GM19099 (cell line): ENCODE measurements around the gene AGRN.

Experiments used
- POLR2A ChIP-seq: IDR thresholded peaks from 3 replicates; pipeline ENCODE4 v1.6.1; 2011; ENCODE audit warnings: low read depth; ENCODE audit not compliant: insufficient read length; ENCODE audit errors: extremely low read depth

AGRN gene

DNA sequence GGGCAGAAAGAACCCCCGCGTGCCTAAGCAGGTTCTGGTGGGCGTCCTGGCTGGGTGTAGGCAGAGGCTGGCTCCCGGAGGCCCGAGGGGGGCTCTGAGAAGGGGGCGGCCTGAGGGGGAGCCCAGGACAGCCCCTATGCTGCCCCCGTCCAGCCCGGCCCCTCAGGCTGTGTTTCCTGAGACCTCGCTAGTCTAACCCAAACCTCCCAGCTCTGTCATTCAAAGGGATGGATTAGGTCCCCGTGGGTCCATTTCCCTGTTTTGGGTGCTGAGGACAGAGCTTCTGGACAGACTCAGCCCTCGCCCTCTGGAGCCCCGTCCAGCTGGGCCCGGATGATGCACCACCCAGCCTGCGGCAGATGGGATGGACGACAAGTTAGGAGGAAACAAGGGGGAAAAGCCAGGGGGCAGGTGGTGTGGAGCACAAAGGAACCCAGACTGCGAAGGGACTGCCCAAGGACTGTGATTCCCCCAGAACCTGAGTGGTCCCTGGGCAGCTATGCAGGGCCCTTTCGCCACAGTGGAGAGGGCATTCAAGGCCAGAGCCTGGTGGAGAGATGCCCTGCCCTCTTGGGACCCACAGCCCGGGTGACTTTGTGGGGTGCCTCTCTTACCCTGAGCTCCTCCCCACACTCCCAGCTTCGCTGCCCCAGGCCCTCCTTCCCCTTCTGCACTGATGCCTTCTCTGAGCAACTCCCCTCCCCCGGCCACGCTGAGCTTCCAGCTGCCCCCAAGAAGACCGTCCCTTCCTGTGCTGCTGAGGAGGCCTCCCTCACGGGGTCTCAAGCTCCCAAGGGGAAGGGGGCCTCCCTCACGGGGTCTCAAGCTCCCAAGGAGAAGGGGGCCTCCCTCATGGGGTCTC lies 22.8 kb upstream of the AGRN start:
- TF ChIP-seq POLR2A = no peak

DNA sequence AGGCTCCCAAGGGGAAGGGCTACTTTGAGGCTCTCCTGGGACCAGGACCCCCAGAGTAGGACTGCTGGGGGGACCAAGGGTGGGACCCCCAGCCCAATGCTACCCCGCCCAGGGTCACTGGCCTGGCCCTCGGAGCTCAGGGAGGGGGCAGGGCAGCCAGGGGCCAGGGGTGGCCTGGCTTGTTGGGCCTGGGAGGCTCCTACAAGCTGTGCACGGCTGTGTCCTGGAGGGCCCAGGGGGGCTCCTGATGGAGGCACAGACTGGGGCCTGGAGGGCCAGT lies 22.3 kb upstream of the AGRN start:
- TF ChIP-seq POLR2A = no peak

DNA sequence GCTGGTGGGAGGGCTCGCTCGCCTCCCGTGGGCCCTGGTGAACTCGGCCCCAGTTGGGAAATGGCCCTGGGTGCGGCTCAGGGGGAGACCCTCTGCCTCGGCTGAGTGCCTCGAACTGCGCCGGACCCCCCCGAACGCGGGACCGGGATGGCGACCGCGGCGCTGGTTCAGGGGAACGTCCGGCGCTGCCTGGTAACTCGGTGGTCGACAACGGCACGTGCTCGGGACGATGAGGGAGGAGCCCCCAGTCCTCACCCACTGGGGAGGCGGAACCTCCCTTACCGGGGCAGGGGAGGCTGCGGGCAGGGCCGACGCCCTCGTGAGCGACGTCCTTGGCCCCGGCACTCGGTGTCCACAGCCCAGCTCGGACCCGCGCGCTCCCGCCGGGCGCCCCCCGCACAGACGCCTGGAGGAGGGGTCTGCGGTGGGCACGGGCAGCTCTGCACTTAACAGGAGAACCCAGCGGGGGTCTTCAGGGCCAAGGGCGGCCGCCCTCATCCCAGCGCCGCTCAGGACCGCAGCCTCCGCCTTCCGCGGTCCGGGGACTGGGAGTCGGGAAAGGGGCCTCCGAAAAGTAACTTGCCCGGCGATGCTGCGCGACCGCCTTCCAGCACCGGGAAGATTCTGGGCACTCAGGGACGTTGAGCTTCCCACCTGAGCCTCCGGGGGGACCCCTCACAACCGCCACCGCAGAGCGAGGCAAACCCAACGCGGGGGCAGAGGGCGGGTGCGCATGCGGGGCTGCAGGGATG lies 21.8 kb upstream of the AGRN start:
- no peak for TF ChIP-seq POLR2A

DNA sequence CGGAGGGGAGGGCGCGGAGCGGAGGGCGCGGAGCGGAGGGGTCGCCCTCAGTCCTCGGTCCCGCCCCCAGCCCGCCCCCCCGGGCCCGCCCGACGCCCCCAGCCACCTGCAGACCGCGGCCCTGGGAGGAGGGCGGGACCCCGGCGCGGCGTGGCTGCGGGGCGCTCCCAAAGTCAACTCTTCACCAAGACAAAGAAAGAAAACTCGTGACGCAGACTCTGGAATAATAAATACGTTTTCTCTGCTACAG lies 21.2 kb upstream of the AGRN start:
- no peak for TF ChIP-seq POLR2A

DNA sequence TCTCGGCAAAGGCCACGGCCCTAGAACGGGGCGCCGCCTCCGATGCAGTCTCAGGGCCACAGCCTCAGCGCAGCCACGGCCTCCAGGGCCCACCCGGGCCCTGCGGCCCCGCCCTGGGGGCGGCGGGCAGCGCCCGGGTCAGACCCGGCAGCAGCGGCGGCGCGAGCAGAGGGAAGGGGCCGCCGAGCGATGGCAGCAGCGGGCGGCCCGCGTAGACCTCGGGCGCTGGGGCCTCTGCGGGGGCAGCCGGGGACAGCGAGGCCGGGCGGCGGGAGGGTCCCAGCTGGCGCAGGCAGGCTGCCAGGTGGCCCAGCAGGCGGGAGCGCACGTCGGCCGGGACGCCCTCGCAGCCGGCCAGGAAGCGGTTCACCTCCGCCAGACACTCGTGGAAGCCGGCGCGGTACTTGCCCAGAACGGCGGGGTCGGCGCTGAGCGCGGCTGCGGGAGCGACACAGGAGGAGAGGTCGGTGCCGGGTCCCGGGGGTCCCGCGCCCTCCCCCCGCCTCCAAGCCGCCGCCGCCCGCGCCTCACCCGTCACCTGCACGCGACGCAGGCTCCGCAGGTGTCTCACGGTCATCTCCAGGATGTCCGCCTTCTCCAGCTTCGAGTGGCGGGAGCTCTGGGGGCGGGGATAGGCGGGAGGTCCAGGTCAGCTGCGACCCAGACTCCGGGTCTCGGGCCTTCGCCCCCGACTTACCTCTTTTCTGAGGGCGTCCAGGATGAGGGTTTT lies 20.8 kb upstream of the AGRN start:
- no peak for TF ChIP-seq POLR2A

DNA sequence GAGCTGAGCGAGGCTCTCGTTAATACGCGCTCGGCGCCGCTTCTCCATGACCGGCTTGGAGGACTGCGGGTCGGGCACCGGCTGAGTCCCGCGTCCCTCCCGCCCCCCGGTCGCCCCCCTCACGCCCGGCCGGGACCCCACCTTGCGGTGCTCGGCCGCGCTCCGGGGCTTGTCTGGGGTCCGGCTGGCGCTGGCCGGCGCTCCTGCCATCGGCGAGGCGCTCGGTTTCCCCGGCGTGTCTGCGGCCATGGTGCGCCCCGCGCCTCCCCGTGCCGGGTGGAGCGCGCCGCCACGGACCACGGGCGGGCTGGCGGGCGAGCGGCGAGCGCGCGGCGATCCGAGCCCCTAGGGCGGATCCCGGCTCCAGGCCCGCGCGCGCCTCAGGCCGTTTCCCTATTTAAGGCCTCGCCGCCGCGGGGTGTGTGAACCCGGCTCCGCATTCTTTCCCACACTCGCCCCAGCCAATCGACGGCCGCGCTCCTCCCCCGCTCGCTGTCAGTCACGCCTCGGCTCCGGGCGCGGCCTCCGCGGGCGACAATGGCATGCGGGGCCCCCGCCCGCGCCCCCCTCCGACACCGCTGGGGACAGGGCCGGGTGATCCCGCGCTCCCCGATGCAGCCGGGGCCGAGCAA lies 20.1 kb upstream of the AGRN start, which contains the start of gene HES4:
Gene HES4 (minus strand): TSS at position 373 of the 632 bp plus-strand sequence. CDS start 124 bp downstream, at position 249.
- peak; percentile 57 for TF ChIP-seq POLR2A

DNA sequence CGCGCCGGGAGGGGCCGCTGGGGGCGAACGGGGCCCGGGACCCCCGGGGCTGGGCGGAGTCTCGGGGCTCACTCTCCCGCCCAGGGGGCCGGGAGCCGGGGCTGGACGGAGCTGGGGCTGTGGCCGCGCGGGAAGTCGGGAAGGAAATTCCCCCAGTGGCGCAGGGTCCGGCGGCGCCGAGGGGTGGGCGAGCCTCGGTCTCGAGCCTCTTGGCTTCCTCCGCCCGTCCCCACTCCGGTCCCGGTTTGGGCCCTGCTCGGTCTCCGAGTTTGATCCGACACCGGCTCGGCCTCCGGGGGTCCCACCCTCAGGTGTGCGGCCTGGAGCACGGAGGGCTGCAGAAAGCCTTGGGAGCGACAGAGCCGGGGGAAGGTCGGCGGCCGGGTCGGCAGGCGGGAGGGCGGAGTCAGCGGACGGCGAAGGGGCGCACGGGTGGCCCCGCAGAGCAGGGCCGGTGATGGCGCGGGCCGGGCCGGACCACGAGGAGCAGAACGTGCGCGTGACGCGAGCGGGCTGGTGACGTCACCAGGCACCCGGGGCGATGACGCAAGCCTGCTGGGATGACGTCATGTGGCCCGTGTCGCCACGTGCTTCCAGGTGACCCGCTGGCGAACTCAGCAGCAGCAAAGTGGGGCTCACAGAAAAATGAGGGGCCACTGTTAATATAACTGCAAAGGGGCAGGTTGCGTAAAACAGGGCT lies 19.4 kb upstream of the AGRN start:
- no peak for TF ChIP-seq POLR2A

DNA sequence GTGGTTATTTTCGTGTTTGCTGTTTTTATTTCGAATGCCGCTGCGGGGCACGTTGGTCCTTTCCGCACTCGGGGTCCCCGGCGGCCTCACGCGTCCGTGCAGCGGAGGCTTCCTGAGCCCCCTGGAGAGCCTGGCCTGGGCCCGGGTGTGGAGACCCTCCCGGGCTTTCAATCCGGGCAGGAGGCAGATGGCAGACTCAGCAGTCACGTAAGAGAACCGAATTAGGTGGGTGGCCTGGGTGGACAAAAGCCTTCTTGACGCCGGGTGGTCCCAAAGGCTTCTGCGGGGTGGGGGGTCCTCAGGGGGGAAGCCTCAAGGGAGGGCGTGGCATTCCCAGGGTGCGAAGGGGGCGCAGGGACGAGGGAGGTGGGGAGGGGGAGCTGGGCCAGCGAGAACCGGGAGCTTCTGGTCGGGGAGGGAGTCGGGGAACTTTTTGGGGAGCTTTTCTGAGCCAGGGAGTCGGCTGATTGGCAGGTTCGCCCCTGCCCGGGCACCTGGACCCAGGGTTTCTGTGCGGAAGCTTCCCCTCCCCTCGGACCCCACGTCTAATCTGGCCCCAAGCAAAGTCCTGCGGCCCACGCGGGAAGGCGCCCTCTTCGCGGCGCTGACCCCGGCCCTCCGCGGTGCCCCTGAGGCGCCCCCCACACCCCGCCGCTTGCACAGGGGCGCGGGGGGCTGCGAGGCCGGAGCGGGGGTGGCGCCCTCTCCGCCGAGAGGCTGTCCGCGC lies 18.7 kb upstream of the AGRN start:
- TF ChIP-seq POLR2A = no peak

DNA sequence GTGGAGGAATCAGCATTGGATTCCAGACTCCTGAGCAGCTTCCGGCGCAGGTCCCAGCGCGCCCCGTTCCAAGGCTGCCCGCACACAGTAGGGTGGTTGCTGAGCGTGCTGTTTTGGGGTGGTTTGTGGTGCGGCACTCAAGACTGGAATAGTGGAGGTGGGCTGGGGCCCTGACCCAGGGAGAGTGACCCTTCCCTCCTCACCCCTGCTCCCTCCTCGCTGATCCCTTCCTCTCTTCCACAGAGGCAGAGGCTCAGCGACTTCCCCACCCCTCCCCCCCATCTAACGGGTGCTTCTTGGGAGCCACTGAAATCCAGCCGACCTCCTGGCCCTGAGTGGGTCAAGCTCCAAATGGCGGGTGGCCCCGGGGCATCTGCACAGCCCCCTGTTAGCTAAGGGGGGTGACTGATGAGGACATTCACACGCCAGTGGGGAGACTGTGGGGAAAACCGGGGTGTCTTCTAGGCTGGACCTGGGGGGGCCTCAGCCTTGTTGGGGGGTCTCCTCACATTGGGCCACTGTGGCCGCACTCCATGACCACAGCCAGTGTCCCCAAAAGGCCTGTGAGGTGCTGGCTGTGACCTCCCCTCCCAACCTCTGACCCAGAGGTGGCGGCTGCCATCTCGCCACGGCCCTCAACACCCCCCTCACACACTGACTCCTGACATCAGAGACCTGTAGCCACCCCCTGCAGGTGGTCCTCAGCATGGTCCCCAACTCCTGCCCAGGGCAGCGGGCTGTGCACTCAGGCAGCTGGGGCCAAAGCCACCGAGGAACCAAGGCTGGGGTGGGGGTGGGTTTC lies 16.1 kb upstream of the AGRN start:
- TF ChIP-seq POLR2A = no peak

DNA sequence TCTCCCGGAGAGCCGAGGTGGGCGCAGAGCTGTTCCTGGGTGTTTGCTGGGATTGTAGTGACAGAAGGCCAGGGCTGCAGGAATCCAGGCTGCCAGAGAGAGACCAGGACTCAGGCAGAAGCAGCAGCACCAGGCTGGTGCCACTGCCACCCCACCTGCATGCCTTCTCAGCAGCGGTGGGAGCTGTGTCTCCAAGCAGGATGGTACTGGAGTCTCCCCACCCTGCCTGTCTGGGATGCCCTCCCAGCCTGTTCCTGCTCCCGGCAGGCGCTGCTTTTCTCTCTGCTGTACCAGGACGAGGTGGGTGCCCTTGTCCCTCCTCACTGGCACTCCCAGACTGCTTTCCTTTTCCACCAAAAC lies 15.5 kb upstream of the AGRN start:
- no peak for TF ChIP-seq POLR2A

DNA sequence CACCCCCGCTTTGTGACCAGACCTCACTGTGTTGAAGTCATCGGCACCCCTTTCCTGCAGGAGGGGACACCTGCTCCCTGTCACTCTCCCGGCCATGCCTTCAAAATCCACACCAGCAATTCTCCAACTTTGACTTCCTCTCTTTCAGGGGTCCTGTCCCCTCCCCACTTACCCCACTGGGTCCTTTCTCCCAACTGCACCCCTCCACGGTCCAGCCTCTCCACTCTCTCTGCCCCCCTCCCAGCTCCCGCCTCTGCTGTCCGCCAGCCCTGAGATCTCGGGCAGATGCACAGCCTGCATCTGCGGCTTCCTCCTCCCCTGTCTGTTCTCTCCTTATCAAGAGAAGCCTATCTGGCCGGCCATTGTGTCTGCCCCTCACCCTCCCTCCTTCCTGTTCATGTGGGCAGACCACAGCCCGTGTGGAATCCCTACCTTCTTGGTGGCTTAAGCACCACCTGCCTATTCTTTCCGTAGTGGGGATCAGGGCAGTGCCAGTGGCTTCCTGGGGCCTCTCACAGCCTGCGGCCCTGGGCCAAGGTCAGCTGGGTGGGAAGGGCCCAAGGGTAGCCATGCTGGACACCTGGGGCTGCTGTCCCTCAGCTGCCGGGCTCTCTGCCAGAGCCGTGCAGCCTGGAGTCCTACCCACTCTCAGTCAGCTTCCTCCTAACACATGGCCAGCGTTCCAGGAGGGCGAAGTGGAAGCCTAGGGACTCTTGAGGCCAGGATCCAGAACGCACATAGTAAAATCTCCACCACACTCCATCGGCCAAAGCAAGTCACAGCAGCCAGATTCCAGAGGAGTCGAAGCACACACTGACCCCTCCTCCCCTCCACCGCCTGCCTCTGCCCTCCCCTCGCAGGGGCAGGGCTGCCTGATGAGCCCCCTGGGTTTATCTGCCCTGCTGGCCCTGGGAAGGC lies 14.9 kb upstream of the AGRN start:
- no peak for TF ChIP-seq POLR2A

DNA sequence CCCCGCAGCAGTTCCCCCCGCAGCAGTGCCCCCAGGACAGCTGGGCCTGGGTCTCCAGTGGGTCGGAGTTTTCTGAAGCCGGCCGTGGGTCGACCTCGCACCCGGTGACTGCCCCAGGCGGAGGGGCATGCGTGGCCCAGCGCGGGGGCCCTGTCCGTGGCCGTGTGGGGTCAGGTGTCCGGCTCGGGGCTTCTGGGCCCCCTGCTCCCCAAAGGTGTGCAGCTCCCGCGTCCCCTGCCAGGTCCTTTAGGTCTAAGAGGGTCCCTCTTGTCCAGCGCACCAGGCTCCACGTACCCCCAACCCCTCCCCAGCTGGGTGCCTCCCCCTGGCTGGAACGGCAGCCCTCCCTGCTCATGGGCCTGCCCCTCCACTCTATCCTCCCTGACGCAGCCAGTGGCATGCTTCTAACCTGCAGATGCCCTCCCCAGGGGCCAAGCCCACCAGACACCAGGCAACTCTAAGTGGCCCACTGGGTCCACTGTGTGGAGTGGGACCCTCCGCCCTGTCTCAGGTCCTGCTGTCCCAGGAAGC lies 14.1 kb upstream of the AGRN start:
- no peak for TF ChIP-seq POLR2A

DNA sequence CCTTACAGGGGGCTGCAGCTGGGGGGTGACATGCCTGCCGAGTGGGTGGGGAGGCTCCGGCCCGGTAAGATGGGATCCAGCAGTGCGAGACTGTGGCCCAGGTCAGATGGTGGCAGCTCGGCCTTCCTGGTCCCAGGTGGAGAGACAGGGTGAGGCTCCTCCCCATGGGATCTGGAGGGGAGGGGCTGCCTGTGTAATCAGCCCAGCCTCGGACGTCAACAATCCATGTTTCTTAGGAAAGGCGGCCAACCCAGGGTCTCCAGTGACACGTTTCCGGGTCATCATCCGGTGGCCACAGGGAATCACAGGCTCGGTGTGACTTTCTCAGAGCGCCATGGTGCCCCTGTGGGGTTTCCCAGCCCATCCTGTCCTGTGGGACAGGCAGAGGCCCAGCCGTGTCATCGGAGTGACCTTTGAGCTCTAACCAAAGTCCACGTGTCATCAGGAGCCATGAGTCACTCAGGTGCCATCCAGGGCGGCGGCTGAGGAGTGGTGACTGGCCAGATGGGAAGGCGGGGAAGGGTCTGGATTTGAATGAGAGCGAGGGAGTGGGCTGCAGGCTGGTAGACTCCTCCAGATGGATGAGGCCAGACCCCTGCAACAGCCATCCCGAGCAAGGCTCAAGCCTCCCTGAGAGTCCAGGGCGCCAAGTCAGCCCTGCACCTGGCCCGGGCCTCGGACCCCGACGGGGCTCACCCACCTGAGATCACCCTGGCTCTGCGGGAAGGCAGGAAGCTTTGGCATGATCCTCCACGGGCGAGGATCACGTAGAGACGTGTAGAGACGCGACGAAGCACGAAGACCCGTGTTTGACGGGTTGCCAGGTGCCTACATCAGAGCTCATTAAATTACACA lies 13.4 kb upstream of the AGRN start:
- TF ChIP-seq POLR2A = no peak
